Tibial nerve (tissue), 4 donors: Measurements from ENCODE around the gene MDGA2.

Experiments
- CTCF ChIP-seq, 5 experiments: fragments of 200-600 bp in 3 of 5; fragments of 450-650 bp in 2 of 5; sonication (generic) in 3 of 5; IDR thresholded peaks; one replicate each; pipeline ENCODE4 v1.5.1; 2016 to 2019; ENCODE audit warnings: antibody characterized with exemption in 5 of 5, mild to moderate bottlenecking in 3 of 5, moderate library complexity in 2 of 5
- EP300 ChIP-seq, 2 donors: sonication (generic); formaldehyde crosslinking; IDR thresholded peaks; one replicate each; pipeline ENCODE4 v1.6.1; 2017; ENCODE audit warnings: antibody characterized with exemption in 2 of 2, mild to moderate bottlenecking in 1 of 2
- POLR2A ChIP-seq, 2 donors: fragments of 450-650 bp; IDR thresholded peaks; one replicate each; pipeline ENCODE4 v1.6.1; 2017; ENCODE audit warnings: antibody characterized with exemption in 2 of 2, mild to moderate bottlenecking in 2 of 2, moderate library complexity in 2 of 2

- TF ChIP-seq EP300 (IDR thresholded peaks at IDR 0.05) (no peak), CTCF (IDR thresholded peaks at IDR 0.05) (no peak), POLR2A (IDR thresholded peaks at IDR 0.05) (no peak)
These were observed 44.9 kb upstream of the MDGA2 start for GRCh38 chr14:47720281-47720680.
